HepG2 (cell line): ENCODE data around the gene EHD1. TPM values are rescaled to one million over a fixed set of nuclear protein-coding genes. Genes with fewer than 3 reads are reported as not detected.

Experiments
- ATAC-seq: fragments of 200-7000 bp; cut with Tn5 transposase; 3 replicates; pipeline ENCODE4 v1.9.1; 2020; ENCODE audit warnings: mild to moderate bottlenecking, moderate library complexity
- BruUV-seq: library from RNA; stranded (reverse); fragments of 400-500 nt; replicated peaks from 2 replicates; lab custom pipeline; 2021; lab: Mats Ljungman, UMichigan
- CTCF ChIA-PET: fragments of 300-600 bp; formaldehyde crosslinking; extraction: SDS; loops from one replicate; lab custom pipeline; 2021; ENCODE audit warnings: low total read pairs, inconsistent platforms, low intra/inter-chr PET ratio; lab: Yijun Ruan, JAX
- POLR2A ChIA-PET: fragments of 350-600 bp; sonication (Branson Sonifier 250); formaldehyde crosslinking; loops from one replicate; lab custom pipeline; 2020; ENCODE audit warnings: antibody characterized with exemption, inconsistent platforms; lab: Yijun Ruan, JAX
- DNase-seq: peaks from one replicate; pipeline ENCODE4 v3.0.0-alpha.2; 2015; ENCODE audit warnings: low spot score
- FAIRE-seq: peaks from 3 replicates; lab custom pipeline; 2011; peaks lifted over from hg19 to GRCh38; lab: Jason Lieb, UNC
- H2AFZ ChIP-seq: one replicate; pipeline ENCODE4 v1.6.1; 2011; ENCODE audit warnings: low read length, inconsistent platforms
- H3K27ac ChIP-seq: fragments of 300-600 bp; 3 replicates; pipeline ENCODE4 v1.8.0; 2011; ENCODE audit warnings: mixed run types, mild to moderate bottlenecking, mixed read lengths, low read length, inconsistent platforms; ENCODE audit not compliant: insufficient read depth; ENCODE audit errors: extremely low read length
- H3K27me3 ChIP-seq, 2 experiments: fragments of 200-600 bp in 1 of 2; 2 replicates in 1 of 2; 3 replicates in 1 of 2; pipeline versions ENCODE4 v1.6.0 to v1.8.0; 2011; ENCODE audit warnings: low read length in 2 of 2, mild to moderate bottlenecking in 2 of 2, moderate library complexity in 2 of 2, inconsistent platforms in 1 of 2; ENCODE audit not compliant: insufficient read depth in 2 of 2, control insufficient read depth in 1 of 2
- H3K36me3 ChIP-seq, 2 experiments: fragments of 200-600 bp in 1 of 2; replicated peaks in 1 of 2; 2 replicates in 1 of 2; 3 replicates in 1 of 2; pipeline versions ENCODE4 v1.5.1 to v1.8.0; 2011; ENCODE audit warnings: low read length in 2 of 2, inconsistent platforms in 1 of 2; ENCODE audit not compliant: insufficient read depth in 2 of 2, control insufficient read depth in 1 of 2
- H3K4me1 ChIP-seq: 2 replicates; pipeline ENCODE4 v1.5.1; 2012; ENCODE audit warnings: low read length, inconsistent platforms; ENCODE audit not compliant: insufficient read depth
- H3K4me2 ChIP-seq: 2 replicates; pipeline ENCODE4 v1.6.0; 2011; ENCODE audit warnings: low read depth, low read length, inconsistent platforms
- H3K4me3 ChIP-seq, 3 experiments: fragments of 200-600 bp in 1 of 3; sonication (generic), shearing (Covaris generic) in 1 of 3; replicated peaks in 1 of 3; 2 replicates each; pipeline ENCODE4 v1.5.1; 2011 to 2016; ENCODE audit warnings: low read length in 3 of 3, inconsistent platforms in 2 of 3, low read depth in 2 of 3, mild to moderate bottlenecking in 2 of 3, control low read depth in 1 of 3, mixed read lengths in 1 of 3; ENCODE audit not compliant: insufficient read depth in 1 of 3
- H3K79me2 ChIP-seq: one replicate; pipeline ENCODE4 v1.6.1; 2011; ENCODE audit warnings: low read length, inconsistent platforms; ENCODE audit not compliant: insufficient read depth
- H3K9ac ChIP-seq: 2 replicates; pipeline ENCODE4 v1.6.0; 2011; ENCODE audit warnings: mild to moderate bottlenecking, low read depth, low read length, inconsistent platforms; ENCODE audit not compliant: insufficient read depth
- H3K9me3 ChIP-seq: 2 replicates; pipeline ENCODE4 v1.5.1; 2012; ENCODE audit warnings: mild to moderate bottlenecking, low read length
- H4K20me1 ChIP-seq: 2 replicates; pipeline ENCODE4 v1.6.0; 2011; ENCODE audit warnings: inconsistent platforms, mild to moderate bottlenecking, low read length, moderate library complexity; ENCODE audit not compliant: insufficient read depth
- AGO2 ChIP-seq: fragments of 200-400 bp; formaldehyde crosslinking; optimal IDR thresholded peaks from 2 replicates; pipeline ENCODE3; 2017; ENCODE audit warnings: mild to moderate bottlenecking, low read depth, low read length, moderate library complexity
- TBL1XR1 ChIP-seq: fragments of 150-350 bp; IDR thresholded peaks from 2 replicates; pipeline ENCODE4 v1.6.1; 2014; ENCODE audit warnings: borderline replicate concordance, low read length; ENCODE audit not compliant: partially characterized antibody
- WGBS: methylation state at CpG from one replicate; pipeline ENCODE4 v1.1.6; 2017; ENCODE audit warnings: low lambda C conversion rate; 5-methylcytosine and 5-hydroxymethylcytosine counted together
- in situ Hi-C: cut with HindIII; loops from 2 replicates; pipeline ENCODE4 v1.10.0; 2017; ENCODE audit warnings: low pct_unique_long_range_greater_than_20kb; ENCODE audit not compliant: extremely low pct_ligation_motif_present
- intact Hi-C: fragments of 100-400 bp; cut with micrococcal nuclease; formaldehyde crosslinking; loops from one replicate; pipeline ENCODE4 v1.10.0; 2022; ENCODE audit not compliant: unreplicated experiment
- polyA plus RNA-seq, 8 experiments: library from polyadenylated mRNA; depleted of rRNA in 3 of 8; stranded (reverse) in 7 of 8; unstranded in 1 of 8; fragments of >200 nt; fragmentation: Illumina TruSeq in 4 of 8; extraction: Trizol in 4 of 8; gene quantifications; 2 replicates each; pipeline versions ENCODE4 v1.2.1 to v1.2.3, GENCODE V29; 2011 to 2016; ENCODE audit warnings: low read depth in 4 of 8, missing spikeins in 1 of 8, mixed read lengths in 1 of 8; ENCODE audit not compliant: insufficient read depth in 1 of 8
- total RNA-seq, 5 experiments: library from RNA; depleted of rRNA; stranded (reverse); fragments of >200 nt; fragmentation: Illumina TruSeq; extraction: Trizol; gene quantifications; 2 replicates each; pipeline ENCODE4 v1.2.3, GENCODE V29; 2016; ENCODE audit warnings: low read depth in 1 of 5
- TF ChIP-seq, protein P1 (sequence below): sonication (generic); formaldehyde crosslinking; IDR thresholded peaks from 2 replicates; pipeline ENCODE4 v1.5.1; 2020; ENCODE audit warnings: missing genetic modification reagents, mild to moderate bottlenecking, borderline replicate concordance

EHD1 gene
- total and polyA plus RNA-seq, 2 of the 13 experiments (the other 11 are each of a cell fraction or from before 2014, with no cell fraction given) = 23.6 to 26.6 TPM

DNA sequence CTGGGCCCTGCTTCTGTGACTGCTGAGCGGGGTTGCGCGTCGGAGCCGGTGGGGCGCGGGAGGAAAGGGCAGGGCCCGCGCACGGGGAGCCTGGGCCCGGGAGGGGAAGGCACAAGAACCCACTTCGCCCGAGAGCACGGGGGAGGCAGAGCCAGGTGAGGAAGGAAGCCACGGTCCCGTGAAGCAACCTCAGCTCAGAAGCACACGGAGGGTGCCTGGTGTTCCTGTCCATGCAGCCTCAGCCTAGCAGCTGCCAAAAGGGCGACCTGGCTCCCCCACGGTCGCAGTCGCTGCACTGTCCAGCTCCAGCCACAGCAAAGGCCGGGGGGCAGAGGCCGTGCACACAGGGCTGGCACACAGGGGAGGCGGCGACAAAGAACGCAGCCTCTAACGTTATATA lies 24.7 kb downstream of the EHD1 start:
- DNase-seq = no peak
- no peak overlapping the region for H3K27ac ChIP-seq

More for the DNA sequence above, 24.7 kb downstream of the EHD1 start:
- FAIRE-seq (no peak), ATAC-seq (no peak)
- TF ChIP-seq, protein P1, sequence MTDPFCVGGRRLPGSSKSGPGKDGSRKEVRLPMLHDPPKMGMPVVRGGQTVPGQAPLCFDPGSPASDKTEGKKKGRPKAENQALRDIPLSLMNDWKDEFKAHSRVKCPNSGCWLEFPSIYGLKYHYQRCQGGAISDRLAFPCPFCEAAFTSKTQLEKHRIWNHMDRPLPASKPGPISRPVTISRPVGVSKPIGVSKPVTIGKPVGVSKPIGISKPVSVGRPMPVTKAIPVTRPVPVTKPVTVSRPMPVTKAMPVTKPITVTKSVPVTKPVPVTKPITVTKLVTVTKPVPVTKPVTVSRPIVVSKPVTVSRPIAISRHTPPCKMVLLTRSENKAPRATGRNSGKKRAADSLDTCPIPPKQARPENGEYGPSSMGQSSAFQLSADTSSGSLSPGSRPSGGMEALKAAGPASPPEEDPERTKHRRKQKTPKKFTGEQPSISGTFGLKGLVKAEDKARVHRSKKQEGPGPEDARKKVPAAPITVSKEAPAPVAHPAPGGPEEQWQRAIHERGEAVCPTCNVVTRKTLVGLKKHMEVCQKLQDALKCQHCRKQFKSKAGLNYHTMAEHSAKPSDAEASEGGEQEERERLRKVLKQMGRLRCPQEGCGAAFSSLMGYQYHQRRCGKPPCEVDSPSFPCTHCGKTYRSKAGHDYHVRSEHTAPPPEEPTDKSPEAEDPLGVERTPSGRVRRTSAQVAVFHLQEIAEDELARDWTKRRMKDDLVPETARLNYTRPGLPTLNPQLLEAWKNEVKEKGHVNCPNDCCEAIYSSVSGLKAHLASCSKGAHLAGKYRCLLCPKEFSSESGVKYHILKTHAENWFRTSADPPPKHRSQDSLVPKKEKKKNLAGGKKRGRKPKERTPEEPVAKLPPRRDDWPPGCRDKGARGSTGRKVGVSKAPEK (CRISPR knock-in tag) = no peak
- TF ChIP-seq AGO2 = peak; percentile 48
- TF ChIP-seq TBL1XR1 = no peak
- intact Hi-C loops = no loop called here
- POLR2A ChIA-PET = interaction anchor here (1.1 to 3.0 kb wide), 4 partner anchors 19 to 259 kb away, joined by 4 to 23 read pairs (median 6); partner anchors contain the start of genes GPHA2 and SF1
- Histone ChIP-seq H3K9ac (no peak overlapping the region), H3K27me3 (no peaks in the 10 kb centered on the region), H3K36me3 (peaks cover 7 to 17% of the 10 kb centered on the region in 2 experiments; a peak in 4 of 5 replicates), H3K79me2 (no peaks in the 10 kb centered on the region), H3K4me1 (peaks cover 49% of the 10 kb centered on the region), H2AFZ (no peak overlapping the region), H3K9me3 (no peaks in the 10 kb centered on the region), H4K20me1 (no peaks in the 10 kb centered on the region), H3K4me2 (no peak overlapping the region), H3K4me3 (no peak overlapping the region)
- CTCF ChIA-PET = no interaction called here
- 94% methylated on average over 27 of the region's 27 CpGs for WGBS
- in situ Hi-C loops = no loop called here
- no TSS peak for BruUV-seq
